HG03354 (cell line): ENCODE results near the gene STPG1.
A peak's percentile ranks its signal among the peaks of the same experiment; 100 is the strongest.
"Not testable (repeated sequence)": the region's sequence is repeated elsewhere in the genome, so short reads cannot be mapped to it uniquely, and the experiment has no call there.

Experiments used
- ATAC-seq: cut with Tn5 transposase; IDR thresholded peaks from one replicate; pipeline ENCODE4 v1.9.1; 2021; ENCODE audit warnings: mild to moderate bottlenecking; ENCODE audit not compliant: unreplicated experiment, poor library complexity, severe bottlenecking

STPG1 gene

DNA sequence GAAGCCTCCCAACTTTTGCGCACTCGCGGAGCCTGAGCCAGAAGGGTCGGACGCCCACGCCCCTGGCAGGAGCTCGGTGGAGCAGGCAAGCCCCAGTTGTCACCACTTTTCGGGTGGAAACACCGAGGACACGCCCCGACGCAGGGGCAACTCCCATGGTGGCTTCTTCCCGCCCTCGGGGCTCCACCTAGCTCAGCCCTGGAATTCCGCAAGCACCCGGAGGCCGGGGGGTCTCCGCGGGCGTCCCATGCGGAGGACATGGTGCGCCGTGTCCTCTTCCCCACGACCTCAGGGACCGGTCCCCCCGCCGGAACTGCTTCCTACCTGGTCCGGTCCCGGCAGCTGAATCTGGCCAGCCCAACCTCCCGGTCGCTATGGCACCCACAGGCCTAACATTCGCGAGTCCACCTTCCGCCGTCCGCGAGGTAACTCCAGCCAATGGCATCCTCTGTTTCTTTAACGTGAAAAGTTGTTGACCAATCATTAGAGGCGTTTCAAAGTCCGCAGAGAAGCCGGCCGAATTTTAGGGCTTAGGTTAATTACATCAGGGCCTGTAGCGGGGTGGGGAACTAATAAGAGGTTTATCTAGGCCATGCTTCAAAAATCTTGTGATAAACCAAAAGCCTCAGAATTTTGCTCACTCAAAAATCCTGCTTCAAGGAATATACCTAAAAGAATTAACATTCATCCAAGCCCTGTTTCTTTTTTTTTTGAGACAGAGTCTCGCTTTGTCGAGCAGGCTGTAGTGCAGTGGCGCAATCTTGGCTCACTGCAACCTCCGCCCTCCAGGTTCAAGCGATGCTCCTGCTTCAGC lies at the start of gene STPG1:
Gene STPG1 (minus strand): TSS at position 433 of the 814 bp plus-strand sequence. CDS start 12,394 bp downstream, outside the sequence.
- ATAC-seq: peak; percentile 49

DNA sequence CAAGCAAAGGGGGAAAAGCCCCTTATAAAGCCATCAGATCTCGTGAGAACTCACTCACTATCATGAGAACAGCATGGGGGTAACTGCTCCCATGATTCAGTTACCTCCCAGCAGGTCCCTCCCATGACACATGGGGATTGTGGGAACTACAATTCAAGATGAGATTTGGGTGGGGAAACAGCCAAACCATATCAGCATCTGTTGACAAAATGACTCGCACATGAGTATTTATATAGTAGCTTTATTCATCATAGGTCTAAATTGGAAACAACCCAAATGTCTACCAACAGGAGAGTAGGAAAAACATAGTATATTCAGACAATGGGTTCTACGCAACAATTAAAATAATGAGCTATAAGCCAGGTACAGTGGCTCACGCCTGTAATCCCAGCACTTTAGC lies 48.5 kb upstream of the STPG1 start:
- not testable (repeated sequence) for ATAC-seq

DNA sequence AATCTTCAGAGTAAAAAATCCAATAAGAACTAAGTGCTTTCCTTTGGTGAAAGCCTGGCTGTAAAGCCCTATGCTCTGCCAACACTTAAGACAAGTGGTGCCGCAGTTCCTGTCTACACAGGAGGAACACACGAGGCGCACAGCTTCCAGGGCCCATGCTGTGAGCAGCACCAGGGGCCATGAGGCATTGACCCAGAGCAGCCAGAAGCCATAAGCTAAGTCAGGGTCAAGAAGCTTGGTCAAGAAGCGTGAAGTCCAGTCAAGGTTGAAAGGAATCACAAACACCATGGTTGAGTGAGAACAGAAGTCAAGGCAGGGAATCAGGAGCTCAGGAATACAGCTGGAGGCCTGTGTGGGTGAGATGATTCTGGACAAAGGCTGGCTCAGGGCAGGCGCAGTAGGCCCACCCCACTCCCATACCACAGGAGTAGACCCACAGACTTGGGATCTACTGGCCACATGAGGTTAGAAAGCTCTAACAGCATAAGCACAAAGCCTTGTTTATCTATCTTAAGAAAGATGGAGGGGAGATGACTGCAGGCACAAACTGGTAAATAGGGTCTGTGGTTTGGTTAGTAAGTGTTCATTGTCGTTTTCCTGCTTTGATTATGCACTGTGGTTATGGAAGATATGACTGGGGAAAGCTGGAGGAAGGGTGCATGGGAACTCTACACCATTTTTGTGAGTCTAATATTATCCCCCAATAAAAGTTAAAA lies 46.1 kb upstream of the STPG1 start:
- no peak for ATAC-seq

DNA sequence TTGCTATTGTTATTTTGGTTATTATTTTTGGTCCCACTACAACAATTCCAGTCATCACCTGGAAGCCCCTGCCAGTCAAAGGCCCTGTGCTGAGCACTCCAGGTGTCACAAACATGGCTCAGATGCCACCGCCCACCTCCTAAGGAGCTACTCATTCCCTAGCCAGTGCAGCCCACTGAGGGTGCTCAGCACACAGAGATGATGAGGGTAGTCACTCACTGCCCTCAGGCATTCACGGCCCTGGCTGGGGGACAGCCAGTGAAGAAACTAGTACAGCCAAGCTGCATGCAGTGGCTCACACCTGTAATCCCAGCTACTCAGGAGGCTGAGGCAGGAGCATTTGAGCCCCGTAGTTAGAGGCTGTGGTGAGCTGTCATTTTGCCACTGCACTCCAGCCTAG lies 44.3 kb upstream of the STPG1 start:
- ATAC-seq: no peak

DNA sequence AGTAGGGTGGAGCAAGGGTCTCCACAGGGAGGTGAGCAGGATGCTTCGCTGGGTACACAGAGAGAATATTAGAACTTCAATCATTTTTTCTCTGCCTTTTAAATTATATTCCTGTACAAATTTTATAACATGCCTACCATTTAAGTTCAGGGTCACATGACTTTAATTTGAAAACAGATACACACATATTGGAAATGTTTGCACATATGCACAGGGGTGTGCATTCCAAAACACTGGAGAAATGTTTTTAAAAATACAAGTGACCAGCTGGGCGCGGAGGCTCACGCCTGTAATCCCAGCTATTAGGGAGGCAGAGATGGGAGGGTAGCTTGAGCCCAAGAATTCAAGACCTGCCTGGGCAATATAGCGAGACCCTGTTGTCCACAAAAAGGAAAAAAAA lies 41.7 kb upstream of the STPG1 start:
- no peak for ATAC-seq

GRCh38 chr1:24454673-24455072 lies 41.1 kb upstream of the STPG1 start:
- ATAC-seq: no peak

DNA sequence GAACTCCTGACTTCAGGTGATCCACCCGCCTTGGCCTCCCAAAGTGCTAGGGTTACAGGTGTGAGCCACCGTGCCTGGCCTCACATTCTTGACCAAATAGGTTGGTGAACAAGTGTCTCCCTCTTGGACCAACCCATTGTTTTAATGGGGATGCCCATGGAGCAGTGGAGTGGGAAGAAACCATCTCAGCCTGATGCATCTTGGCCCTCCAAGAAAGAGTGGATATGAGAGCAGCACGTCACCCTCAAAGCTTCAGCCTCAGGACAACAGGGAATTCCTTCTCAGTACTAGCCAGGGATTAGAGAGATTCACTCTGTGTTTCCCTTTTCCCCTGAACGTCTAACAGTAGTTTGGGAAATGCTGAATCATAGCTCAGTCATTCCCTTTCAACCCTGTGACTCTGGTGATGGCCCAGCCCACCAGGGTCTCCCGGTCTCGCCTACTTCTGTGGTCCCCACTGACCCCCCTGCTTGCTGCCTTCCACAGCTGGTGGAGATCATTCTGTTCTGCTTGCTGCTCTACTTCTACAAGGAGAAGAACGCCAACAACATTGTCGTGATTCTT lies 39.4 kb upstream of the STPG1 start:
- ATAC-seq: no peak

DNA sequence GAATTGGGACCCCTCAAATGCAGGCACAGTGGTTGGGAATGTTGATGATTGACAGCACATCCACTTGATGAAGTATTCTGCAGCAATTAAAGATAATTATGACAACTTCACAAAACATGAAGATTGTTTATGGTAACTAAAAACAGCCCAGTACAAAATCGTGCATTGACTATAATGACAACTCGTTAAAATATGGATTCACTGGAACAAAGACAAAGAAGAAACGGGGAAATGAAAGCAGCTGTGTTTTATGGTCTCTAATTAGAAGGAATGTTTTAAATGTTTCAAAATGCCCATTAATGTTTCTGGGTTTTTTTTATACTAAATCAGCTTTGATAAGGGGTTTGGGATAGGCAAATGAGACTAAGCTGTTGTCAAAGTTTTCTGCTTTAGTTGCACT lies 38.2 kb upstream of the STPG1 start:
- ATAC-seq: no peak

DNA sequence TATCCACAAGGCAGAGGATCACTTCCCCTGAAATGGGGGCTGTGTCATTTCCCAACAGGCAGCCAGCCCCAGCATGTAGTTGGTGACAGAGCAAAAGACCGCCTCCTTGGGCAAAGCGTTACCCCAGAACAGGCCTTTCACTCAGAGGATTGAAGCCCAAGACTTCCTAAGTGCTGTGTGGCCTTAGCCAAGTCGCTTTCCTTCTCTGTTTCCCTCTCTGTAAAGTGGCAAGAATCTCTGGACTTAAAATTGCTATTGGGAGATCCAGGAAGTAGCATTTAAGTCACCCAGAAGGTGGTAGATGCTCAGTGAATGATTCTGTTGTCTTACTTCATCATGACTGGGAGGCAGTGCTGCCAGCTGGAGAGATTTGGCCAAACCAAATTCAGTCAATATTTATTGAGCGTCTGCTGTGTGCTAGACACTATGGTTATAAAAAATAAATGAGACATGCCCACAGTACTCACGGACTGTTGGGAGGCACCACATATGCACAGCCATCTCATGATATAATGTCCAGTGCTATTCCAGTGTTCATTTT lies 37.3 kb upstream of the STPG1 start:
- no peak for ATAC-seq

DNA sequence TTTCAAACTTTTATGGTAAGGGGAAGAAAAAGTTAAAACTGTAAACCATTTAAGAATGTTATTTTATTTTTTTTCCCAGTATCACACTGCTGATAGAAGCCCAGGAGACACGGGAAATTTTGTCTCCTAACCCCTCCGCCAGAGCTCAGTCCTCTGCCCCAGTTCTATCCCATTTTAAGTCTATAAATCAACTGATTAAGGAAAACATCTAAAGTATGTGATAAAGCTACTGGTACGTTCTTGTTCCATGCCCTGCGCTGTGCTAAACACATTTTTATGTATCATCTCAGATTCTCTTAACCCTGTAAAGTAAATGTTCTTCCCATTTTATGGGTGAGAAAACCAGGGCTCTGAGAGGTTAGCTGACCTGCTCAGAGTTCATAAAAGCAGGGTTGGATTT lies 36.7 kb upstream of the STPG1 start:
- no peak for ATAC-seq

- not testable (repeated sequence) for ATAC-seq
Observed at GRCh38 chr1:24446446-24446845, 32.9 kb upstream of the STPG1 start.

DNA sequence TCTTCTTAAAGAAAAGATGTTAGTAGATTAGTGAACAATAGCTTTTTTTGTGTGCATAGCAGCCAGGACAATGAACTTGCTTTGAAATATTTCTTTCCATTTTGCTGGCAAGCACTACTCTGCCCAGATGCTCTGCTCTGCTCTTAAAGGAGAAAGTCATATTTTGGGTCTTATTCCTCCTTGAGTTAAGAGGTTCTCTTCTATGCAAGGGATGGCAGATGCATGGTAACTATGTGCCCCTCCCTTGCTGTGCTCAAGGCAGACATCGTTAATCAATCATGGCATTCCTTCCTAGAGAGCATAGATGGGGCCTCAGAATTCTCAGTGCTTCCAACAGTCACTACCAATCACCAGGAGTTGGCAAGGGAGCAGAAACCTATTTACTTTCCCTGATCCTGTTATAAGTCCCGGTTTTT lies 29.7 kb upstream of the STPG1 start:
- no peak for ATAC-seq

GRCh38 chr1:24442764-24443163 lies 29.2 kb upstream of the STPG1 start:
- ATAC-seq: no peak

GRCh38 chr1:24441996-24442668 lies 28.6 kb upstream of the STPG1 start:
- no peak for ATAC-seq

DNA sequence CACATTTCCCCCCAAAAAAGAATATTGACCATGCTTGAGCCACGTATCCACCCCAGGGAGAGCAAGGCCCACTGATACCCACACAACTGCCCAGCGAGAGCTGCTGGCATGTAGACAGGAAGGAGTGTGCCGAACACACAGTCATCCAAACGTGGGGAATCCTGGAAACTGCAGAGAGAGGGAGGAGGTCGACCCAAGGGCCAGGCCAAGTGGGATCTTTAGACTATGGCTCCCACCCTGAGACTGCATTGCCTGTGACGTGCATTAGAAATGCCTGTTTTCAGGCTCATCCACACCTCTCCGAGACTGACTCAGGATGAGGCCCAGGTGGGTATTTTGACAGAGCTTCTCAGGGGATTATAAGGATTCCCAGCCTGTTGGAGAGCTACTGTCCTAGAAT lies 27.9 kb upstream of the STPG1 start:
- ATAC-seq: no peak

GRCh38 chr1:24440436-24440835 lies 26.9 kb upstream of the STPG1 start:
- ATAC-seq: no peak

GRCh38 chr1:24438423-24438901 lies 24.9 kb upstream of the STPG1 start:
- ATAC-seq: no peak

DNA sequence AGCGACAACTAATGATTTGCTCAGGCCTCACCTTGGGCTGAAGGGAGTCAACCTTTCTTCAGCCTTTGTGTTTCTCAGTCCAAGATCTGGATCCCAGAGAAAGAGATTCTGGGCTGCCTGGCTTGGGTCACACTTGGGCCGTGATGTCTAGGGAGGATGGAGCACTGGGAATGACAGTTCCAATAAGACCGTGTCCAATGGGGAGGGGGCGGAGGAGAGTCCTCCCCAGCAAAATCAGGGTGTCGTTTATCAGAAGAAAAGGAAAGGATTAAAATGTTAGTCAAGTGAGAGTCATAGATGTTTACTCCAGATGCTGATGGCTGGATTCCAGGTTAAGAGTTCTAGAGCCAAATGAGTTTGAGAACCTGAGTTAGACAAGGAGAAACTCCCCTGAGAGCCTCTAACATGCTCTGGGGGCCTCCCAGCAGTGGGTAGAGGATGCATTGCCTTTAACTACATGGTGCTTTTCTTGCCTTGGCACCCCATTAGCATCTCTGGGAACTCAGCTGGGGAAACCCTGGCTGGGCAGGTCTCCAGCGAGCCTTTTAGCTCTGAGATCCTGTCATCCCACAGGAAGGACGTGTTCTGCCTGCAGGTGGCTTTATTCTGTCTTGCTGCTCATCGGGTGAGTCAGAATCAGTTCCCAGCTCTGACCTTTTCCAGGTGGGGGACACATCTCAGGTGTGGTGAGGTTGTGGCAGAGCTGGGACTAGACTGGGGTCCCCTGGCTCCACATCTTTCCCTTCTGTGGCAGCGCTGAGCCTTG lies 24.2 kb upstream of the STPG1 start:
- ATAC-seq: no peak

DNA sequence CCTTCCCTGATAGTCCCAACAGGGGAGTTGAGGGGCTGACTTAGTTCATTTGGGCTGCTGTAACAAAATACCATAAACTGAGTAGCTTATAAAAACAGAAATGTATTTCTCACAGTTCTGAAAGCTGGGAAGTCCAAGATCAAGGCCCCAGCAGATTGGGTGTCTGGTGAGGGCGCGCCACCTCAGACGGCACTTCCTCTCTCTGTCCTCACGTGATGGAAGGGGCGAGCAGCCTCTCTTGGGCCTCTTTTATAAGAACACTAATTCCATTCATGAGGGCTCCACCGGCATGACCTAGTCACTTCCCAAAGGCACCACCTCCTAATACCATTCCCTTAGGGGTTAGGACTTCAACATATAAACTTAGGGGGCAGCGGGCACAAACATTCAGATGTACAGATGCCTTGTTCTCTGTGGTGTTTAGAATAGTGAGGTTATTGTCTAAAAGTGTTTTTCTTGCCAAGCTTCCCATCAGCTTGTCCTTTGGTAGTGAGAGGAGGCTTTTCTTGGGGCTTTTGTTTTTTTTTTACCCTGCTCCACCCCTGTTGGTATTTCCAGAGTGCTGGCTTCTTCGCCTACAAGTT lies 22.3 kb upstream of the STPG1 start:
- ATAC-seq: no peak
